Stimulated activated CD4-positive, alpha-beta T cell treated with anti-CD3 and anti-CD28 coated beads, Interleukin-2, amount 100 ng/mL, for 48 hours (primary cell): ENCODE results near the gene STAG3.
"Not testable (repeated sequence)": the region's sequence is repeated elsewhere in the genome, so short reads cannot be mapped to it uniquely, and the experiment has no call there.

Source experiments
- DNase-seq, 2 donors: peaks; one replicate each; pipeline ENCODE4 v3.0.0-alpha.2; 2020

STAG3 gene

GRCh38 chr7:100217934-100218333 is 40.2 kb downstream of the STAG3 start:
- DNase-seq = peak; percentile 78 to 88

- no peak for DNase-seq
These were observed 41.6 kb downstream of the STAG3 start for GRCh38 chr7:100219271-100219737.

GRCh38 chr7:100219801-100220585 is 42.3 kb downstream of the STAG3 start, which contains the start of gene PVRIG:
Gene PVRIG (plus strand): TSS chr7:100219949. CDS start chr7:100219971, 22 bp downstream.
- peak in 1 of 2 donors; percentile 36 for DNase-seq

- DNase-seq = no peak
These were observed 43.0 kb downstream of the STAG3 start for GRCh38 chr7:100220586-100221230.

GRCh38 chr7:100221231-100221718 is 43.6 kb downstream of the STAG3 start:
- DNase-seq = peak; percentile 46 to 65

GRCh38 chr7:100221767-100222444 is 44.2 kb downstream of the STAG3 start:
- DNase-seq = no peak

- no peak for DNase-seq
These were observed 44.9 kb downstream of the STAG3 start for GRCh38 chr7:100222445-100223132.

- DNase-seq = not testable (repeated sequence)
These were observed 45.7 kb downstream of the STAG3 start for GRCh38 chr7:100223376-100223927.

- DNase-seq = not testable (repeated sequence)
These were observed 47.2 kb downstream of the STAG3 start for GRCh38 chr7:100224891-100225290.

- not testable (repeated sequence) for DNase-seq
These were observed 57.1 kb downstream of the STAG3 start for GRCh38 chr7:100234660-100235317.

- not testable (repeated sequence) for DNase-seq
These were observed 62.3 kb downstream of the STAG3 start for GRCh38 chr7:100239975-100240374.

GRCh38 chr7:100243385-100243784 is 65.7 kb downstream of the STAG3 start:
- peak; percentile 30 to 55 for DNase-seq

- DNase-seq = not testable (repeated sequence)
These were observed 67.4 kb downstream of the STAG3 start for GRCh38 chr7:100244988-100245605.

GRCh38 chr7:100246121-100246864 is 68.6 kb downstream of the STAG3 start:
- DNase-seq = not testable (repeated sequence)

- DNase-seq = not testable (repeated sequence)
These were observed 69.1 kb downstream of the STAG3 start for GRCh38 chr7:100246865-100247137.

GRCh38 chr7:100247152-100247757 is 69.5 kb downstream of the STAG3 start:
- no peak for DNase-seq

- no peak for DNase-seq
These were observed 70.8 kb downstream of the STAG3 start for GRCh38 chr7:100248483-100248882.

- no peak for DNase-seq
These were observed 79.3 kb downstream of the STAG3 start for GRCh38 chr7:100257017-100257416.

- not testable (repeated sequence) for DNase-seq
These were observed 82.3 kb downstream of the STAG3 start for GRCh38 chr7:100259984-100260383.

- not testable (repeated sequence) for DNase-seq
These were observed 85.2 kb downstream of the STAG3 start for GRCh38 chr7:100262896-100263295.
